ENCODE results near the gene NT5DC4.
"Not testable (repeated sequence)": the region's sequence is repeated elsewhere in the genome, so short reads cannot be mapped to it uniquely, and the experiment has no call there.

Gene NT5DC4

GRCh38 chr2:112713926-112714325 lies 6.9 kb upstream of the NT5DC4 start:
- no peak for DNase-seq (ENCODE audit: low read depth)
- TF ChIP-seq, protein P1, sequence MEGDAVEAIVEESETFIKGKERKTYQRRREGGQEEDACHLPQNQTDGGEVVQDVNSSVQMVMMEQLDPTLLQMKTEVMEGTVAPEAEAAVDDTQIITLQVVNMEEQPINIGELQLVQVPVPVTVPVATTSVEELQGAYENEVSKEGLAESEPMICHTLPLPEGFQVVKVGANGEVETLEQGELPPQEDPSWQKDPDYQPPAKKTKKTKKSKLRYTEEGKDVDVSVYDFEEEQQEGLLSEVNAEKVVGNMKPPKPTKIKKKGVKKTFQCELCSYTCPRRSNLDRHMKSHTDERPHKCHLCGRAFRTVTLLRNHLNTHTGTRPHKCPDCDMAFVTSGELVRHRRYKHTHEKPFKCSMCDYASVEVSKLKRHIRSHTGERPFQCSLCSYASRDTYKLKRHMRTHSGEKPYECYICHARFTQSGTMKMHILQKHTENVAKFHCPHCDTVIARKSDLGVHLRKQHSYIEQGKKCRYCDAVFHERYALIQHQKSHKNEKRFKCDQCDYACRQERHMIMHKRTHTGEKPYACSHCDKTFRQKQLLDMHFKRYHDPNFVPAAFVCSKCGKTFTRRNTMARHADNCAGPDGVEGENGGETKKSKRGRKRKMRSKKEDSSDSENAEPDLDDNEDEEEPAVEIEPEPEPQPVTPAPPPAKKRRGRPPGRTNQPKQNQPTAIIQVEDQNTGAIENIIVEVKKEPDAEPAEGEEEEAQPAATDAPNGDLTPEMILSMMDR (IDR thresholded peaks at IDR 0.05; ENCODE audit: insufficient read depth, low read depth, low read length, missing control alignments), result no peak

DNA sequence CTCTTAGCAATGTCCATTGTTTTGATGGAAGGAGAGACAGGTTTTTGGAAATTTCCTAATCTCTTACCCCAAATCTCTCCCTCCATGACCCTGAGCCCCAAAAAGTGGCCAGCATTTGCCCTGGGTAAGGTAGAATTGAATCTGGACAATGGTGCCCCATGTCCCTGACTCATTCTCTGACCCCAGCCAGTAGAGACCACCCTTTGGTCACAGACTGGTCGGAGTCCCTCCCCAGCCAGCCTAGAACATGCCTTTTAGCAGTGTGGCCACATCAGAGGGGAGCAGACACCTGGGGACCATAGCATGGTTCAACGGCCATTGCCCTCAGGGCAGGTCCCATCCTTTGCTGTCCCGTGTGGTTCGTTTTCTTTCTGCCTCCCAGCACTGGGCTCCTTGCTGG lies 6.5 kb upstream of the NT5DC4 start:
- no peak overlapping the region for H3K4me3 ChIP-seq (ENCODE audit: low read depth, low read length)
- TF ChIP-seq, protein P1 (IDR thresholded peaks at IDR 0.05; ENCODE audit: insufficient read depth, low read depth, low read length, missing control alignments), result no peak
- no peak for DNase-seq (ENCODE audit: low read depth)

More at GRCh38 chr2:112713926-112714325, 6.9 kb upstream of the NT5DC4 start:
- H3K4me3 ChIP-seq (ENCODE audit: low read depth, low read length), result no peak overlapping the region

DNA sequence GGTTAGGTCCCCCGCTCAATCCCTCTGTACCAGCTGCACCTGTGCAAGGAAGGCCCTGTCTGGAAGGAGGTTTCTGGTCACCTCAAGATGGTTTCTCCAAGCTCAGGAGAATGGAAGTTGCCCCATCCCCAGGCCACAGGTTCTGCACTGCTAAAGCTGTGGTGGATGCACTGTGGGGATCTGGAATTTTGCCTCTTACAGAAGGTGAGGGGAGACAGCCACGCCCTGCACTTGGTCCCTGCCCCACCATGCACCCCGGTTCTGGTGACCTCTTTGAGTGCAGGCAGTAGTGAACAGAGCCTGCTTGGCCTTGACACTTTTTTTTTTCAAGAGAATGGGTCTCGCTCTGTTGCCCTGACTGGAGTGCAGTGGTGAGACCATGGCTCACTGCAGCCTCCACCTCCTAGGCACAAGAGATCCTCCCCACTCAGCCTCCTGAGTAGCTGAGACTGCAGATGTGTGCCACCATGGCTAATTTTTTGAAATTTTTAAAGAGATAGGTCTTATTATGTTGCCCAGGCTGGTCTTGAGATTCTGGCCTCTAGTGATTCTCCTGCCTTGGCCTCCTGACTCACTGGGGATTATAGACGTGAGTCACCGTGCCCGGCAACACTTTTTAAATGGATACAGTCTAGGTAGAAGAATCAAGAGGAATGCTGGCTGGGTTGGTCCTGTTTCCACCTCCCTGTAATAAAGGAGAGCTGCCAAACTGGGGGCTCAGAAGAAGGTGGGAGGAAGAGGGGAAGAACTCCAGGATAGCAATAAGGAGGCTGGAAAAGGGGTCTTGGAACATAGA lies 5.8 kb upstream of the NT5DC4 start:
- no peak for DNase-seq (ENCODE audit: low read depth)
- TF ChIP-seq, protein P1 (IDR thresholded peaks at IDR 0.05; ENCODE audit: insufficient read depth, low read depth, low read length, missing control alignments), result no peak

GRCh38 chr2:112716094-112716493 lies 4.7 kb upstream of the NT5DC4 start:
- not testable (repeated sequence) for DNase-seq (ENCODE audit: low read depth); H3K4me3 ChIP-seq (ENCODE audit: low read depth, low read length)

More for the DNA sequence above, 5.8 kb upstream of the NT5DC4 start:
- no peak overlapping the region for H3K4me3 ChIP-seq (ENCODE audit: low read depth, low read length)

- H3K4me3 ChIP-seq (ENCODE audit: low read depth, low read length); DNase-seq (ENCODE audit: low read depth): not testable (repeated sequence)
Measured at GRCh38 chr2:112716826-112717352, 3.9 kb upstream of the NT5DC4 start.

DNA sequence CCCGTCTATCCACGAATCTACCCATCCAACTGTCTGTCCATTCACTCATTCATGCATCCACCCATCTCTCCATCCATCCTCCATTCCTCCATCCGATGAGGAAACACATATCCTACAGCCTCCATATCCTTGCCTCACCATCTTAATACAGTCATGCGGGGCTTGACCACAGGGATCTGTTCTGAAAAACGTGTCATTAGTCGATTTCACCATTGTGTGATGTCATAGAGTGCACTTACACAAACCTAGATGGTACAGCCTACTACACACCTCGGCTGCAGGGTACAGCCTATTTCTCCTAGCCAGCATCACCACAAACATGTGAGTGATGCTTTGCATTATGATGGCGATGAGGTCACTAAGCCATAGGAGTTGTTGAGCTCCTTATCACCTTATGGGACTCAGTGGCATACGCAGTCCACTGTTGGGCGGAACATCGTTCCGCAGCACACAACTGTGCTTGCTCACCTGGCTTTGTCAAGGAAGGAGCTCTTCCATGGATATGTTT lies 1.9 kb upstream of the NT5DC4 start:
- H3K4me3 ChIP-seq (ENCODE audit: low read depth, low read length), result no peak overlapping the region
- no peak for DNase-seq (ENCODE audit: low read depth)
- TF ChIP-seq, protein P1 (IDR thresholded peaks at IDR 0.05; ENCODE audit: insufficient read depth, low read depth, low read length, missing control alignments), result no peak

GRCh38 chr2:112721819-112722522 lies 1.2 kb downstream of the NT5DC4 start:
- DNase-seq (ENCODE audit: low read depth), result no peak
- no peak overlapping the region for H3K4me3 ChIP-seq (ENCODE audit: low read depth, low read length)
- TF ChIP-seq, protein P1 (IDR thresholded peaks at IDR 0.05; ENCODE audit: insufficient read depth, low read depth, low read length, missing control alignments), result no peak
